Left lung (tissue), 10 donors: Measurements from ENCODE around the gene VARS1. TPM values are rescaled to one million over a fixed set of nuclear protein-coding genes. Genes with fewer than 3 reads are reported as not detected.

Experiments used
- ATAC-seq: fragments of 200-7000 bp; cut with Tn5 transposase; one replicate; pipeline ENCODE4 v1.9.1; 2020; ENCODE audit warnings: moderate library complexity
- DNase-seq, 4 donors: peaks; one replicate each; pipeline ENCODE4 v3.0.0-alpha.2; 2013 to 2020
- H3K27ac ChIP-seq, 2 donors: fragments of 200-600 bp; sonication (generic) in 1 of 2; one replicate each; pipeline versions ENCODE4 v1.5.0 to v1.8.0; 2020 to 2021
- H3K27me3 ChIP-seq, 2 donors: fragments of 200-600 bp; sonication (generic) in 1 of 2; one replicate each; pipeline versions ENCODE4 v1.5.0 to v1.8.0; 2020 to 2021
- H3K36me3 ChIP-seq, 2 donors: fragments of 200-600 bp; sonication (generic) in 1 of 2; one replicate each; pipeline versions ENCODE4 v1.5.0 to v1.8.0; 2020 to 2021
- H3K4me1 ChIP-seq, 2 donors: fragments of 200-600 bp; one replicate each; pipeline ENCODE4 v1.8.0; 2021
- H3K4me3 ChIP-seq, 2 donors: fragments of 200-600 bp; sonication (generic) in 1 of 2; one replicate each; pipeline versions ENCODE4 v1.5.0 to v1.8.0; 2020 to 2021; ENCODE audit warnings: mild to moderate bottlenecking in 1 of 2
- H3K9me3 ChIP-seq, 2 donors: fragments of 200-600 bp; sonication (generic) in 1 of 2; one replicate each; pipeline versions ENCODE4 v1.5.0 to v1.8.0; 2020 to 2021
- CTCF ChIP-seq, 2 donors: fragments of 200-600 bp; sonication (generic) in 1 of 2; IDR thresholded peaks; one replicate each; pipeline versions ENCODE4 v1.5.0 to v1.8.0; 2021; ENCODE audit warnings: antibody characterized with exemption in 2 of 2
- intact Hi-C, 2 donors: fragments of 100-400 bp; cut with DNase I; formaldehyde crosslinking; loops; one replicate each; pipeline versions ENCODE4 v1.11.2 to v1.14.2; 2022
- polyA plus RNA-seq, 6 donors: library from polyadenylated mRNA; unstranded; fragments of 120-200 nt; gene quantifications; one replicate each; pipeline ENCODE4 v1.2.1, GENCODE V29; 2013; ENCODE audit not compliant: insufficient read length in 6 of 6
- total RNA-seq, 2 donors: library from RNA; stranded (reverse); fragmentation: NEBNext Ultra II Directional; extraction: Animal tissue kit (Norgen Biotek cat#: 25700); gene quantifications; one replicate each; pipeline ENCODE4 v1.2.1, GENCODE V29; 2021
- donor health status: DM: no; HTN: yes; CAD: no.
- donor health status: DM: no; HTN: no; CAD: no.

VARS1 gene
- total and polyA plus RNA-seq, 8 donors = 38.4 to 103 (median 46.6) TPM

GRCh38 chr6:31761343-31761742 is 34.2 kb downstream of the VARS1 start:
- ATAC-seq (no peak), DNase-seq (no peak)
- Histone ChIP-seq H3K4me1 (no peaks in the 10 kb centered on the region), H3K27me3 (no peaks in the 10 kb centered on the region), H3K36me3 (peaks cover 0 to 15% of the 10 kb centered on the region in 2 donors), H3K27ac (no peak overlapping the region), H3K9me3 (no peaks in the 10 kb centered on the region), H3K4me3 (no peak overlapping the region)
- intact Hi-C loops = no loop called here
- no peak for TF ChIP-seq CTCF (IDR thresholded peaks at IDR 0.05)

- Histone ChIP-seq H3K36me3 (peaks cover 0 to 15% of the 10 kb centered on the region in 2 donors), H3K4me3 (no peak overlapping the region), H3K9me3 (no peaks in the 10 kb centered on the region), H3K27me3 (no peaks in the 10 kb centered on the region), H3K4me1 (no peaks in the 10 kb centered on the region), H3K27ac (no peak overlapping the region)
- no peak for ATAC-seq
- no peak for DNase-seq
- TF ChIP-seq CTCF (IDR thresholded peaks at IDR 0.05) = no peak
- intact Hi-C loops = no loop called here
Observed at GRCh38 chr6:31760790-31761189, 34.8 kb downstream of the VARS1 start.

GRCh38 chr6:31758281-31758680 is 37.3 kb downstream of the VARS1 start:
- H3K36me3 ChIP-seq = peaks cover 0 to 15% of the 10 kb centered on the region in 2 donors
- H3K4me1 ChIP-seq = no peaks in the 10 kb centered on the region
- no peak overlapping the region for H3K27ac ChIP-seq
- no peak for DNase-seq
- no peaks in the 10 kb centered on the region for H3K9me3 ChIP-seq
- H3K27me3 ChIP-seq = no peaks in the 10 kb centered on the region
- no peak for TF ChIP-seq CTCF (IDR thresholded peaks at IDR 0.05)
- no peak for ATAC-seq
- H3K4me3 ChIP-seq = no peak overlapping the region
- intact Hi-C loops = no loop called here

GRCh38 chr6:31752739-31753319 is 42.7 kb downstream of the VARS1 start:
- no peak for TF ChIP-seq CTCF (IDR thresholded peaks at IDR 0.05)
- H3K9me3 ChIP-seq = no peaks in the 10 kb centered on the region
- ATAC-seq (no peak), DNase-seq (no peak)
- H3K27me3 ChIP-seq = no peaks in the 10 kb centered on the region
- H3K27ac ChIP-seq = no peak overlapping the region
- intact Hi-C loops = no loop called here
- H3K4me3 ChIP-seq = no peak overlapping the region
- no peaks in the 10 kb centered on the region for H3K36me3 ChIP-seq
- H3K4me1 ChIP-seq = no peaks in the 10 kb centered on the region

- H3K36me3 ChIP-seq = no peaks in the 10 kb centered on the region
- ATAC-seq (no peak), DNase-seq (no peak)
- TF ChIP-seq CTCF (IDR thresholded peaks at IDR 0.05) = no peak
- no peak overlapping the region for H3K27ac ChIP-seq
- H3K4me3 ChIP-seq = no peak overlapping the region
- no peaks in the 10 kb centered on the region for H3K9me3 ChIP-seq
- H3K4me1 ChIP-seq = no peaks in the 10 kb centered on the region
- no peaks in the 10 kb centered on the region for H3K27me3 ChIP-seq
- intact Hi-C loops = no loop called here
Observed at GRCh38 chr6:31750411-31751022, 45.0 kb downstream of the VARS1 start.
